IPS-11a (cell line): ENCODE results near the gene GALNT16.
"Not testable (repeated sequence)": the region's sequence is repeated elsewhere in the genome, so short reads cannot be mapped to it uniquely, and the experiment has no call there.

Experiments
- H3K4me3 ChIP-seq: one replicate; pipeline ENCODE4 v1.5.1; 2013; ENCODE audit warnings: low read depth, low read length, control low read depth

GALNT16 gene

DNA sequence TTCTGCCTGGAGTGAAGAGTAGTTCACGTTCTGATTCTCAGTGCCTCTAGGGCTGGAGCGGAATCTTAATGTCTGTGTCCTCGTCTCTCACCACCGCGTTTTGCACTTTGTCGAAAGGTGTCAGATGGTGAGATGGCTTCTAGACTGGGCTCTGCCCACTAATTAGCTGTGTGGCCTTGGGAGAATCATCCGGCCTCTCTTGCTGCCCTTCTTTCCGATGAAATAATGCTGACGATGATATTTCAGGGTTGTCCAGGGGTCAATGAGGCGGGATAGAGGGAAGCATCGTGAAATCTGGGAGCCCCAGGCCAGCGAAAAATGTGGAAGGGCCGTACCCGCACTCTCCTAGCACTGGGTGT is 811 bp upstream of the GALNT16 start:
- H3K4me3 ChIP-seq = peak overlapping the region; percentile 70

DNA sequence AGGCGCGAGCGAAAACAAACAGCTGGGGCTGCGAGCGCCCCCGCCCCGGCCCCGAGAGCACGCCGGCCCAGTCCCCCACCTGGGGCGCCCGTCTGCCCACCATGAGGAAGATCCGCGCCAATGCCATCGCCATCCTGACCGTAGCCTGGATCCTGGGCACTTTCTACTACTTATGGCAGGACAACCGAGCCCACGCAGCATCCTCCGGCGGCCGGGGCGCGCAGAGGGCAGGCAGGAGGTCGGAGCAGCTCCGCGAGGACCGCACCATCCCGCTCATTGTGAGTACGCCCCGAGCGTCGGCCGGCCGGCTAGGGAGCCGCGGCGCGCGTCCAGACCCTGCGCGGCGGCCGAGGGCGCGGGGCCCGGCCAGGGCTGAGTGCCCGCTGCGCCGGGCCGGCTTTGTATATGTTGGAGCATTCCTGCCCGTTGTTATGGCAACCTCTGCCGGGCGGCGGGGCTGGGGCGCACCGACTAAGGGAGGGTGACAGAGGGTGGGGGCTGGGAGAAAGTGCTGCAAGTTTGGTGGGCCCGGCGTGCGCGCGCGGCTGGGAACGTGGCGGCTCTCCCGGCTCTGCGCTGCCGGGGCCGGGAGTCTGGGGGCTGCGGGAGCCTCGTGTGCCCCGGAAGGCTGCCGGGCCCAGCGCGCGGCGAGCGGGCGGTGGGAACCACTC is 367 bp downstream of the GALNT16 start:
- peak overlapping the region; percentile 70 for H3K4me3 ChIP-seq

DNA sequence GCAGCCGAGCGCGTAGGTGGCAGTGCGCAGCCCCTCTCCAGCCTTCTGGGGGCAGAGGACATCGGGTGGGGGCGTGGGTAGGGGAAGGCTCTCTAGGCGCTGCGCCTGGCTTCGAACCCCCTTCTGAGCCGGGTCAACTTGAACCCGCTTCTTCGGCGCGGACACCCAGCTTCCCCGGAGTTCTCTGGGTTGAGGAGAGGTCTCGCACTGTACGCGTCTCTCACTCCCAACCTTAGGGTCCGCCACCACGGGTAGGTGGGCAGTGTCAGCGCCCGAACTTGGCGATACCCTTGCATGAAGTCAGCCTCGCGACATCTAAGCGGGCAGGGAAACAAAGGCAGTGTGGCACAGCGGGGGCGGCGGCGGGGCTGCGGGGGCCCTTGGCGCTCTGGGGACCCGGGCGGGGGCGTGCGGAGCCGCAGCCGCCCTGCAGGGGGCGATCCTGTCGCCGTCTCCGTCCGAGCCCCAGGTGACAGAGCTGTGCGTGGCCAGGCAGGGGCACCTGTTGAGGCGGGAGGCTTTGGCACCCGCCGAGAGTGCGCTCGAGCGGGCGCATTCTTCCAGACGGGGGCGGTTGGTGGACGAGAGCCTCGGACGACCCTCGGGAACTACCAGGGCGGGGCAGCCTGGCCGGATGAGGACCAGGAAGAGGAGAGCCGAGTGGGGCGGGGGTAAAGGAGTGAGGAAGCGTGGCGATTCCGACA is 1.1 kb downstream of the GALNT16 start:
- H3K4me3 ChIP-seq = peak overlapping the region; percentile 70

DNA sequence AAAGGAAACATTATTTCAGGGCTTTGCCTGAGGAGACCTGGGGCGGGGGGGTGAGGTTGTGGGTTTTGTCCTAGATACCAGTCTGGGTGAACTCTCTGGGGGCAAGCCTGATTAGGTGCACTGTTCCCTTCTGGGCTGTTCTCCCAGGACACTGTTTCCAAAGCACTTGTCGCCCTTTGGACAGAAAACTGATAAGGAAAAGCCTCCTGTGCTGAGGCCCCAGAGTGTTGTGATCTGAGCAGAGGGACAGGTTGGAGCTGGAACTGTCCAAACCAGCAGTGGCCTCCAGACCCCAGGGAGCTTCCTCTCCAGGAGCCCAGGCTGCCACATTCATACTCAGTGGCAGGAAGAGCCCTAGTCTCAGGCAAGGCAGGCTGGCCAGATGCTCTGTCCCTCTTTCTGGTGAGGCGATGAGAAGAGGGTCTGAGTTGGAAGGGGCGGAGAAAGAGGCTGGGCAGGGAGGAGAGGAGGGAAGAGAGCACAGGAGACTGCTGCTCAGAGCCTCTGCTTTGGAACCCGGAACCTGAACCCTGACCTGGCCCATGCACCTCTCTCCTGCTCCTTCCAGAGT is 1.9 kb downstream of the GALNT16 start:
- peak overlapping the region; percentile 70 for H3K4me3 ChIP-seq

DNA sequence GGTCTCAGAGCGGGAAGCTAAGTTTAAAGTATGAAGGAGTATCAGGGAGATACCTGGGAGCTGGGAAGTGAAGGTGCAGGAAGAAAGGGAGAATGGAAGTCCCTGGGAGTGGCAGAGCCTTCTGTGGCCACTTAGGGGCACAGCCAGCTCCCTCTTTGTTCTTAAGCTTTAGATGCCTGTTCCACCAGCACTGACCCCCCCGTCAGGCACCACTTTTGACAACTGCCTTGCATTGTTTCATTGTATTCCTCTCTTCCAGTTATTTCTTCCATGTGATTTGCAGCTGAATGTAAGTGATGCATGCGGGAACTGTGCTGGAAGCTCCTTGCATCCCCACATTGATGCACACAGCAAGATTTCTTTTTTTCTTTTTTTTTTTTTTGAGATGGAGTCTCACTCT is 2.6 kb downstream of the GALNT16 start:
- H3K4me3 ChIP-seq = no peak overlapping the region

DNA sequence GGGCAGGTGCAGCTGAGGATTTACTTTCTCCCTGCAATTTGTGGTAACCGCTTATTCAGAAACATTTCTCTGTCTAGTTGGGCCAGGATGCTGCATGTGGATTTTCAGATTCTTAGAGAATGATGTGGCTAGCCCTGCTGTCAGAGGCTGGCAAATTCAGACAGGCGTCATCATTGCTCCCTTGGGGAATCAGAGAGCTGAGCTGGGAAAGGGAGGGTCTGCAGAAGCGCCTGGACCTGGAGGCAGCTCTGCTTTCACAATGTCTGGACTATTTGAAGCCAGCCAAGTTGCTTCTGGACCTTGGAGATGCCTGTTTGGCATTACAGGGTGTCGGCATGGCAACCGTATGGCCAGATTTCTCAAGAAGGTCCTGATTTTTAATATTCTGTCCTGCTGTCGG is 3.4 kb downstream of the GALNT16 start:
- H3K4me3 ChIP-seq = no peak overlapping the region

DNA sequence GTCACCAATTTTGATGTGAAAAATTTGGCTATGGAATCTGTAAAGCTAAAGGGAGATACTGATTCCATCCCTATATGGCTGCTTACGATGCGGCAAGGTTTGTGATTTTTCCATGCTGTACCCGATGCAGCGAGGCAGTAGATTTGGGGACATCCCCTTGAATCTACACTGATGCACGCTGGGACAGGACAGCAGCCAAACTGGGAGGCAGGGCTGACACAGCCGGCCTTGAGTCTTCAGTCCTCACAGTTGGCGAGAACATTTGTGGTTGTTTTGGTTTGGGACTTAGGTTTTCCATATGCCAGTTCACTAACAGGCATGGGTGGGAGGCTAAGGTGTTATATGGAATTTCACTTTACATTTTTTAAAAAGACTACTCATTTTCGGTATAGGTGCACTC is 3.8 kb downstream of the GALNT16 start:
- H3K4me3 ChIP-seq = no peak overlapping the region

DNA sequence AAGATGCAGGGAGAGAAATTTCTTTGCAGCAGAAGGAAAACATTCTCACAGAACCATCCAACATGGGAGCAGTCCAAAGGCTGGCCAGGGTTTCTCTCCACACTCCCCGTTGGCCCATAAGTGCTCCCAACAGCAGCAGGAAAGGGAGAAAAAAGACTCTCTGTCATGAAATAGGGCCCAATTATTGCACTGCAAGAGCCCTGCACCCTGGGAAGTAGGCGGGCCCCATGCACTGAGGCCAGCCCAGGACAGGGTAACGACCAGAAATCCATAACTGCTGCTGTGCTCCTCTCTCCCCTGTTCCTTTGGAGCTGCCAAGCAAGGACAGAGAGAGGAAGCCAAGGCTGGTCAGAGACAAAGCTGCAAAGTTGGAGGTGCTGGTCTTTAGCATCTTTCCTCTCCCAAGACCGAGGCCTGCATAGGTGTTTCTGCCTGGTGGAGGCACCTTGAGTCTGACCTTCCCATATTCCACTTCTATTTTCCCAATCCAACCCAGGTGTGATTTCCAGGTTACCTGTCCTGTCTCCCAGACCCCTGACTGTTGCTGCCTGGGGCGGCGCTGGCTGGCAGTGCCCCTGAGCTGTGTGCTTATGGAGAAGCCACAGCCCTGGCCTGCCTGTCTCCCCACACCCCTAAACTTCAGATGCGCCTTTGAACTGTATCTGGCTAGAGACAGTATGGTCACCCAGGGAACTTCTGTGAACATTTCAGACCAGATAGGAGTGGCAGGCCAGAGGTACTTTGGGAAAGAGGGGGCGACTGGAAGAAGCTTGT is 6.8 kb downstream of the GALNT16 start:
- H3K4me3 ChIP-seq = no peak overlapping the region

DNA sequence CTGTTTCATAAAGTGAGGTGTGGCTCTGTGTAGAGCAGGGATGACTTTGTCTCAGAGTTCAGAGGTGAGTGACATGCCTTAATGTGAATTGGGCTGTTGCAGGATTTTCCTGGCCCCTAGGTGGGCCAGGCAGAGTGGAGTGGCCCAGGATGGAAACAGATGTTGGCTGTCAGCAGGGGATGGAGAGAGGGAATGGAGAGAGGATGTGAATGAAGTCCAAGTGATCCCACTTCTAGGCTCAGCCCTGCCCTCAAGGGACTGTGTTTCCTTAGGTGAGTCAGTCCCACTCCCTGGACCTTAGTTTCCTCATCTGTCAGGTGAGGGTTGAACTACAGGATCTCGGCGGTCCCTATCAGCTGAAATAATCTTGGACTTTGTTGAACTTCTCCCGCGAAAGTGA is 7.5 kb downstream of the GALNT16 start:
- no peak overlapping the region for H3K4me3 ChIP-seq

DNA sequence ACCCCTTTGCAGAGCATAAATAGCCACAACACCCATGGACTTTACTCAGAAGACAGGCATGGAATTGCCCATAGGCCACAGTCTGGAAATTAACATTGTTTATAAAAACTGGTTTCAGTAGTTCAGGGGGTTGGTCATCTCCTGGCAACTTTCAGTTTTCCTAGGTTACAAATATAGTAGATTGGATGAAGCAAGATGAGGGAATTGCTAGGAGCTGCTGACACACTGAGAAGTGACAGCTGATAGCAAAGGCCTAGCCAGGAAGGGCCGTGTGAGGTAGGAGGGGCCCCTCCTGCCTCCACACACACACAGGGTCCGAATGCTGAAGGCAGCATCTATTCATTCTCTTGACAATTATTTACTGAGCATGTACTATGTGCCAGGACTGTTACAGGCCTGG is 8.3 kb downstream of the GALNT16 start:
- H3K4me3 ChIP-seq = no peak overlapping the region

DNA sequence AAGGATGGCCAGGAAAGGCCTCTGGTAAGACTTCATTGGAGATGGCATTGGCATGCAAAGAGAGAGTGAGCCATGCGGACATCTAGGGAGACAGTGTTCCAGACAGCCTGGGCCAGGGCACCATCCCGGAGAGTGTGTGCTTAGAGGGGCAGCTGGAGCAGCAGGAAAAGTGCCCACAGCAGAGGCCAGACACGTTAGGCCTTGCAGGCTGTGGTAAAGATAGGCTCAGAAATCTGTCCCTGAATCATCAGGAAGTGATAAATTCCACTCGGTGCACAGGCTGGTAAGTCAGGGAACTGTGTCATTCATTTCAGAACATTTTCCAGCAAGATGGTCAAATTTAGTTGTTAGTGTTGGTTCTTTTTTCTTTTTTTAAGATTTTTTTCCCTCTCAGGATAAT is 8.8 kb downstream of the GALNT16 start:
- H3K4me3 ChIP-seq = no peak overlapping the region

DNA sequence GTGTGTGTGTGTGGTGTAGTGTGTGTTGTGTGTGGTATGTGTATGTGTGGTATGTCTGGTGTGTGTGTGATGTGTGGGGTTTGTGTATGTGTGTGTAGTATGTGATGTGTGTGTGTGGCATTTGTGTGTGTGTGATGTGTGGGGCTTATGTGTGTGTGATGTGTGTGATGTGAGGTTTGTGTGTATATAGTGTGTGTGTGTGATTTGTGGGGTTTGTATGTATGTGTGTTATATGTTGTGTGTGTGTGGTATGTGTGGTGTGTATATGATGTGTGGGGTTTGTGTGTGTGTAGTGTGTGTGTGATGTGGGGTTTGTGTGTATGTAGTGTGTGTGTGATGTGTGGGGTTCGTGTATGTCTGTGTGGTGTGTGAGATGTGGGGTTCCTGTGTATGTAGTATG is 9.4 kb downstream of the GALNT16 start:
- no peak overlapping the region for H3K4me3 ChIP-seq

DNA sequence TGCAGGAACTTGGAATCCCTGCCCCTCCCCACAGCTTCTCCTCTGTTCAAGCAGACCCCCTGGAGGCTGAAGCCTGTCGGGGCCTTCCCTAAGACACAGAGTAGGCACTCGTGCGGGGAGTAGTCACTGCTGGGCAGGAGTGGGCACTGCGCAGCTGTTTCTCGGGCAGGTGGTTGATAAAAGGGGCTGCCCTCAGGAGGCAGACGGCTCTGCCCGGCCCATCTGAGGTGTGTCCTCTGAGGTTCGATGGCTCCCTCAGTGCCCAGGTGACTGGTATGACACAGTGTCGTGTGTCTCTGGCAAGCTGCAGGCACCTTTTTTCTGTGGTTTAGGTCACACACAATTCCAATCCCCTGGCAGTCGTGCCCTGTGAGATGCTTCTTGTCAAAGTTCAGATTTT is 10.1 kb downstream of the GALNT16 start:
- no peak overlapping the region for H3K4me3 ChIP-seq

DNA sequence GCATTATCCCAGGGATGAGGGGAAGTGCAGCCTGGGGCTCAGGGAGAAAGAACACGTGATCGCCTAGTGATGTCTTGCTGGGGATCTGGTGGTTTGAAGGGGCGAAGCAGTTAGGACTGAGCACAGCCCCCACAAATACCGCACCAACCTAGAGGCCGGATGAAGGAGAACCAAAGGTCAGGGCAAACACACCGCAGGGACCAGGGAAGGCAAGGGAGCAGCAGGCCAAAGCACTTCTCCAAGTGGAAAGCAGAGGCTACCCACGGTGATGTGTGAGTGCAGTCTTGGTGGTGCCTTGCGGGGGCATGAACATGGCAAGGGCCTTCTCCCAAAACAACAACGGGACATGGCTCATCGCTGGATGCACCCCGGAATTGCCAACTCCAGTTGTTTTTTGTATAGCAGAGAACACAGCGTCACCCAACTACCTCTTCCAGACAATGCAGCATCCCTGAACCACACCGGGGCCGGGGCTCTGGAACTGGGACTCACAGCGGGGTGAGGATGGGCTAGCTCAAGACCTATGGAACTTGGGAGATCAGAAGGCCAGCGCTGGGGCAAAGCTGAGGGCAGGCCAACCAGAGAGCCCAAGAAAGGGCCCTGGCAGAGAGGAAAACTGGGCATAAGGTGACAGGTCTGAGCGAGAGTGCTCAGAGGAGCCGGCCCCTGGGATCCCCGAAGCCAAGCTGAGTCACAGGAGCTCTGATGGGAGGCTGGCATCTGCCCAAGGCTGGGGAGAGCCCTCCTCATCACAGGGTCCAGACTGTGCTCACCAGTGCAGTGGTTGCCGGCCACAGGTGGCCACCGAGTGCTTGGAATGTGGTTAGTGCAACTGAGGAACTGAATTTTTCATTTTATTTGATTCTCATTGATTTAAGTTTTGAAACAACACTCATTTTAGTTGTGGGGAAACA is 11.1 kb downstream of the GALNT16 start:
- no peak overlapping the region for H3K4me3 ChIP-seq

DNA sequence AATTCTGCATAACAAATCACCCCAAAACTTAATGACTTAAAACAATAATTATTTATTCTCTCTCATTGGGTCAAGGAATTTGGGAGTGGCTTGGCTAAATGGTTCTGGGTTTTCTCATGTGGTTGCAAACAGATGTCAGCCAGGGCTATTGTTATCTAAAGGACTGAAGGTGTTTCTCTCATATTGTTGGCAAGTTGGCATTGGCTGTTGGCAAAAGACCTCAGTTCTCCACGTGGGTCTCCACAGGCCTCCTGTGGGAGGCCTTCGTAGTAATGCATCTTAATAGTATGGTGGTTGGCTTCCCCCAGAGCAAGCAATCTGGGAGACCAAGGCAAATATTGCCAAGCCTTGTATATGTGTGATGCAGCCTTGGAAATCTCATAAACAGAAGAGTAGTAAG is 14.4 kb downstream of the GALNT16 start:
- H3K4me3 ChIP-seq = no peak overlapping the region

DNA sequence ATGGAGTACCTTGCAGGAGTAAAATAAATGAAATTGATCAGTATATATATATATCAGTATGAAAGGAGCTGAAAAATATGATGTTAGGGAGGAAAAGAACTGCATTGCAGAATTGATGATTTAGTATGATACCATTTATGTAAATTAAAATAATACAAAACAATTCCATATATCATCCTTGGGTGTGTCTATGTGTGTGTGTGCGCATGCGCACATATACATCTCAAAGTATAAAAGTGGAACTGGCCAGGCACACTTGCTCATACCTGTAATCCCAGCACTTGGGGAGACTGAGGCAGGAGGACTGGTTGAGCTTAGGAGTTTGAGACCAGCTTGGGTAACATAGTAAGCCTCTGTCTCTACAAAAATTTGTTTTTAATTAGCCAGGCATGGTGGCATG is 15.4 kb downstream of the GALNT16 start:
- H3K4me3 ChIP-seq = no peak overlapping the region

DNA sequence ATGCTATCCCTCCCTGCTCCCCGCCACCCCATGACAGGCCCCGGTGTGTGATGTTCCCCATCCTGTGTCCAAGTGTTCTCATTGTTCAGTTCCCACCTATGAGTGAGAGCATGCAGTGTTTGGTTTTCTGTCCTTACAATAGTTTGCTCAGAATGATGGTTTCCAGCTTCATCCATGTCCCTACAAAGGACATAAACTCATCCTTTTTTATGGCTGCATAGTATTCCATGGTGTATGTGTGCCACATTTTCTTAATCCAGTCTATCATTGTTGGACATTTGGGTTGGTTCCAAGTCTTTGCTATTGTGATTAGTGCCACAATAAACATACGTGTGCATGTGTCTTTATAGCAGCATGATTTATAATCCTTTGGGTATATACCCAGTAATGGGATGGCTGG is 17.4 kb downstream of the GALNT16 start:
- H3K4me3 ChIP-seq = not testable (repeated sequence)

DNA sequence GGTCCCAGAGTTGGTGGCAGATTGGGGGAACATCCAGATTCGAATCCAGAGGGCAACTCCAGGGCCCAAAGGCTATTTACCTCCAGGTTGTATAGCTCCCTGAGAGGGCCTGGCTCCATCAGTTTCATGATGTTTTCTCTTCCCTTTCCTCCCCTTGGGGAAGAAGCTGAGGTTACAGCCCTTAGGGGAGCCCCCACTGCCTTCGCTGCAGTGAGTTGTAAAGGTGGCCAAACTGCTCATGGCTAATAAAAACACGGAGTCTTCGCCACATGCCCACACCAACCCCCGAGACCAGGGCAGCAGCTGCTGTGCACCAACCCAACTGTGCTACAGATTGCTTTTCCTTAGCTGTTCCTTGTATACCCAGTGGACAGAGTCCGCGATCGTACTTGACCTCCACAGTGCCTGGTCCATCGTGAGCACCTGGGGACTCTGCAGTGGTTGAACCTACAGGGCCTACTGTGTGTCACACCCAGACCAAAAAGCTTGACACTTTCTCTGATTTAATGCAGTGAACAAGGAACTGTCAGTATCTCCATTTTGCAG is 20.9 kb downstream of the GALNT16 start:
- H3K4me3 ChIP-seq = no peak overlapping the region

DNA sequence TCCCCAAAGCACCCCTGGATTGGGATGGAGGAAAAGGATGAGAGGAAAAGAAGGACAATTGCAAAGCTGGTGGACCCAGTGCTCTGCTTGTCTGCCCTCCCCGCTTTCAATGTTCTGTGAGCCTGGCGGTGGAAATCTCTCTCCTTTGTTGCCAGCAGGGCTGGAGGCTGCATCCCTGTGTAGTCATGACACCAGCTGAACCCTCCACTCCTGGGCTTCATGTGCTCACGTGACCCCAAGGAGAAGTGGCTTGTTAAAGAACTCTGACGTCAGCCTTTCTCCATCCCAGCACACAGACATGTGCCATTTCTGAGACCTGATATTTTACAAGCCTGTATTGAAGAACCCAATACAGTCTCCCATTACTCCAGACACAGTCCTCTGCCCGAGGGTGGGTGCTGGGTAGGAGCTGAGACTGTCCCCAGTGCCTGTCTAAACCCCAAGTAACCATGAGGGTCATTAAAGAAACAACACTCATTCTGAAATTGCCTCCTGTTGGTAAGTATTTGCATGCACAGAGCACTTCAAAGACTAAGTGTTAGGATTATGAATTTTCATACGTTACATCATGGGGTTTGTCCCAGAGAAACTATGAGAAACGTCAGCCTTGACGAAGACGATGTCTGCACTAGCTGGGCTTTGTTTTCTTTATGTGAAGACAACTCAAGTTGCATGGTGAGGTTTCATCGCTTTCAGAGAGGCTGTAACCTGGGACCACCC is 21.7 kb downstream of the GALNT16 start:
- no peak overlapping the region for H3K4me3 ChIP-seq

DNA sequence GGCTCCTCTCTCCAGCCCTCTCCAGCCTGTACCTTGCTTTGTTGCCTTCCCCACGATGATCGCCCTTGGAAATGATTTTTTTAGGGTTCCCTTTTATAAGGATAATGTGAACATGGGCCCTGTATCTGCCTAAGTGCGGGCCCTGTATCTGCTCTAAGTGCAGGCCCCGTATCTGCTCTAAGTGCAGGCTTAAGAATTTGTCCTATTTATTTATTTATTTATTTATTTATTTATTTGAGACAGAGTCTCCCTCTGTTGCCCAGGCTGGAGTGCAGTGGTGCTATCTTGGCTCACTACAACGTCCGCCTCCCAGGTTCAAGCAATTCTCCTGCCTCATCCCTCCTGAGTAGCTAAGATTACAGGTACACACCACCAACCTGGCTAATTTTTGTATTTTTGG is 22.5 kb downstream of the GALNT16 start:
- no peak overlapping the region for H3K4me3 ChIP-seq
